Measurements from ENCODE around the gene CD300C.
A peak's percentile ranks its signal among the peaks of the same experiment; 100 is the strongest.
"Not testable (repeated sequence)": the region's sequence is repeated elsewhere in the genome, so short reads cannot be mapped to it uniquely, and the experiment has no call there.

CD300C gene

GRCh38 chr17:74508156-74508555 is 37.8 kb downstream of the CD300C start:
- DNase-seq: no peak

GRCh38 chr17:74503949-74504348 is 42.0 kb downstream of the CD300C start:
- DNase-seq: not testable (repeated sequence)

GRCh38 chr17:74502861-74503260 is 43.1 kb downstream of the CD300C start:
- no peak for DNase-seq

- DNase-seq: no peak
Observed at GRCh38 chr17:74499992-74500391, 45.9 kb downstream of the CD300C start.

- DNase-seq: no peak
Observed at GRCh38 chr17:74497471-74497870, 48.4 kb downstream of the CD300C start.

- DNase-seq: peak; percentile 58
Observed at GRCh38 chr17:74493331-74493833, 52.5 kb downstream of the CD300C start.

GRCh38 chr17:74491626-74492025 is 54.3 kb downstream of the CD300C start:
- DNase-seq: no peak

All from T-helper 9 cell (primary cell).